HepG2 (cell line): Measurements from ENCODE around the gene TFEB. TPM values are rescaled to one million over a fixed set of nuclear protein-coding genes. Genes with fewer than 3 reads are reported as not detected.

Experiments
- CBX5 ChIP-seq: sonication (generic); formaldehyde crosslinking; IDR thresholded peaks from 2 replicates; pipeline ENCODE4 v1.4.0; 2020; ENCODE audit warnings: missing genetic modification reagents, borderline replicate concordance
- CHD2 ChIP-seq: IDR thresholded peaks from 2 replicates; pipeline ENCODE4 v1.6.1; 2011; ENCODE audit warnings: low read depth, low read length, improper control_type of control experiment
- KLF12 ChIP-seq: sonication (generic); formaldehyde crosslinking; IDR thresholded peaks from 2 replicates; pipeline ENCODE4 v1.4.0; 2020; ENCODE audit warnings: missing genetic modification reagents, borderline replicate concordance
- NFE2 ChIP-seq: sonication (generic); formaldehyde crosslinking; IDR thresholded peaks from 2 replicates; pipeline ENCODE4 v1.4.0; 2020; ENCODE audit warnings: missing genetic modification reagents
- PRDM15 ChIP-seq: sonication (generic); formaldehyde crosslinking; IDR thresholded peaks from 2 replicates; pipeline ENCODE4 v1.4.0; 2020; ENCODE audit warnings: missing genetic modification reagents
- PRPF4 ChIP-seq: fragments of 200-400 bp; formaldehyde crosslinking; IDR thresholded peaks from 2 replicates; pipeline ENCODE4 v1.6.1; 2016; ENCODE audit warnings: low read length, low read depth; ENCODE audit not compliant: poor library complexity, severe bottlenecking
- RELA ChIP-seq: sonication (generic); formaldehyde crosslinking; IDR thresholded peaks from 2 replicates; pipeline ENCODE4 v1.4.0; 2020; ENCODE audit warnings: missing genetic modification reagents
- RFX5 ChIP-seq: IDR thresholded peaks from 2 replicates; pipeline ENCODE4 v1.6.1; 2011; ENCODE audit warnings: low read depth, low read length, improper control_type of control experiment
- TBL1XR1 ChIP-seq: fragments of 150-350 bp; IDR thresholded peaks from 2 replicates; pipeline ENCODE4 v1.6.1; 2014; ENCODE audit warnings: borderline replicate concordance, low read length; ENCODE audit not compliant: partially characterized antibody
- ZNF136 ChIP-seq: sonication (generic); formaldehyde crosslinking; IDR thresholded peaks from 2 replicates; pipeline ENCODE4 v1.8.1; 2022; ENCODE audit warnings: low read depth, mild to moderate bottlenecking, moderate library complexity, missing genetic modification reagents
- ZNF407 ChIP-seq: sonication (generic); formaldehyde crosslinking; IDR thresholded peaks from one replicate; pipeline ENCODE4 v1.5.1; 2020; ENCODE audit warnings: mild to moderate bottlenecking, missing genetic modification reagents; ENCODE audit errors: not compliant biosample characterization
- ZNF574 ChIP-seq: sonication (generic); formaldehyde crosslinking; IDR thresholded peaks from 2 replicates; pipeline ENCODE4 v1.4.0; 2020; ENCODE audit warnings: missing genetic modification reagents
- ZNF75D ChIP-seq: sonication (generic); formaldehyde crosslinking; IDR thresholded peaks from 2 replicates; pipeline ENCODE4 v1.8.1; 2023; ENCODE audit warnings: missing genetic modification reagents, mild to moderate bottlenecking, borderline replicate concordance
- polyA plus RNA-seq, 8 experiments: library from polyadenylated mRNA; depleted of rRNA in 3 of 8; stranded (reverse) in 7 of 8; unstranded in 1 of 8; fragments of >200 nt; fragmentation: Illumina TruSeq in 4 of 8; extraction: Trizol in 4 of 8; gene quantifications; 2 replicates each; pipeline versions ENCODE4 v1.2.1 to v1.2.3, GENCODE V29; 2011 to 2016; ENCODE audit warnings: low read depth in 4 of 8, missing spikeins in 1 of 8, mixed read lengths in 1 of 8; ENCODE audit not compliant: insufficient read depth in 1 of 8
- total RNA-seq, 5 experiments: library from RNA; depleted of rRNA; stranded (reverse); fragments of >200 nt; fragmentation: Illumina TruSeq; extraction: Trizol; gene quantifications; 2 replicates each; pipeline ENCODE4 v1.2.3, GENCODE V29; 2016; ENCODE audit warnings: low read depth in 1 of 5

Gene TFEB
- total and polyA plus RNA-seq, 2 of the 13 experiments (the other 11 are each of a cell fraction or from before 2014, with no cell fraction given) = 13.3 to 18.7 TPM

GRCh38 chr6:41780551-41781365 is 45.4 kb upstream of the TFEB start, which contains the start of gene PRICKLE4 (continued):
- TF ChIP-seq NFE2 (CRISPR knock-in tag) = no peak
- no peak for TF ChIP-seq RELA (CRISPR knock-in tag)
- no peak for TF ChIP-seq ZNF136 (CRISPR knock-in tag)
- TF ChIP-seq TBL1XR1 = no peak
- no peak for TF ChIP-seq RFX5
- TF ChIP-seq ZNF574 (CRISPR knock-in tag) = no peak; the same call in 1 of the 2 replicates
- TF ChIP-seq ZNF75D (CRISPR knock-in tag) = no peak
- TF ChIP-seq KLF12 (CRISPR knock-in tag) = no peak
- peak; percentile 42 for TF ChIP-seq ZNF407
- no peak for TF ChIP-seq CBX5 (CRISPR knock-in tag)
- no peak for TF ChIP-seq PRPF4
- no peak for TF ChIP-seq CHD2
- TF ChIP-seq PRDM15 (CRISPR knock-in tag) = no peak
